Caco-2 (cell line): ENCODE results near the gene ZBTB44. TPM values are rescaled to one million over a fixed set of nuclear protein-coding genes. Genes with fewer than 3 reads are reported as not detected.
"Not testable (repeated sequence)": the region's sequence is repeated elsewhere in the genome, so short reads cannot be mapped to it uniquely, and the experiment has no call there.

Experiments used
- BruUV-seq: library from RNA; stranded (reverse); fragments of 400-500 nt; replicated peaks from 2 replicates; lab custom pipeline; 2021; lab: Mats Ljungman, UMichigan
- CTCF ChIA-PET: fragments of 300-600 bp; sonication (Branson Sonifier 250); formaldehyde crosslinking; loops from one replicate; lab custom pipeline; 2022; ENCODE audit warnings: antibody characterized with exemption; lab: Charles Lee
- POLR2A ChIA-PET: fragments of 300-600 bp; sonication (Branson Sonifier 250); formaldehyde crosslinking; loops from one replicate; lab custom pipeline; 2022; ENCODE audit warnings: antibody characterized with exemption; lab: Charles Lee
- DNase-seq, 2 experiments: peaks; one replicate each; pipeline versions ENCODE4 v3.0.0 to v3.0.0-alpha.2; 2020 to 2022
- H3K27me3 ChIP-seq: replicated peaks from 2 replicates; pipeline ENCODE4 v1.6.0; 2011; ENCODE audit warnings: low read length; ENCODE audit not compliant: control insufficient read depth, insufficient read depth
- H3K36me3 ChIP-seq: 2 replicates; pipeline ENCODE4 v1.5.1; 2011; ENCODE audit warnings: low read length; ENCODE audit not compliant: control insufficient read depth, insufficient read depth
- H3K4me1 ChIP-seq: fragments of 250-450 bp; sonication (Bioruptor Pico); 2 replicates; pipeline ENCODE4 v1.5.1; 2020; ENCODE audit warnings: mild to moderate bottlenecking
- H3K4me3 ChIP-seq: 2 replicates; pipeline ENCODE4 v1.5.1; 2011; ENCODE audit warnings: low read depth, mild to moderate bottlenecking, control low read depth, low read length
- H3K9me3 ChIP-seq: fragments of 250-450 bp; sonication (Bioruptor Pico); 2 replicates; pipeline ENCODE4 v1.5.1; 2020; ENCODE audit warnings: mild to moderate bottlenecking, moderate library complexity
- H3K27ac Mint-ChIP-seq: one replicate; pipeline ENCODE4 v1.8.0; 2022; ENCODE audit warnings: mixed read lengths; ENCODE audit not compliant: unreplicated experiment
- H3K27me3 Mint-ChIP-seq: one replicate; pipeline ENCODE4 v1.8.0; 2022; ENCODE audit warnings: mixed read lengths; ENCODE audit not compliant: insufficient read depth, unreplicated experiment
- H3K36me3 Mint-ChIP-seq: one replicate; pipeline ENCODE4 v1.8.0; 2022; ENCODE audit warnings: mild to moderate bottlenecking, mixed read lengths; ENCODE audit not compliant: insufficient read depth, unreplicated experiment
- H3K4me1 Mint-ChIP-seq: one replicate; pipeline ENCODE4 v1.8.0; 2022; ENCODE audit warnings: low read depth, mixed read lengths; ENCODE audit not compliant: unreplicated experiment
- H3K4me3 Mint-ChIP-seq: one replicate; pipeline ENCODE4 v1.8.0; 2022; ENCODE audit warnings: mild to moderate bottlenecking, moderate library complexity, mixed read lengths; ENCODE audit not compliant: unreplicated experiment
- H3K9me3 Mint-ChIP-seq: one replicate; pipeline ENCODE4 v1.8.0; 2022; ENCODE audit warnings: mixed read lengths; ENCODE audit not compliant: unreplicated experiment
- intact Hi-C: fragments of 100-400 bp; cut with micrococcal nuclease; formaldehyde crosslinking; loops from one replicate; pipeline ENCODE4 v1.10.0; 2022; ENCODE audit not compliant: unreplicated experiment
- total RNA-seq: library from RNA; stranded (reverse); gene quantifications from 2 replicates; pipeline ENCODE4 v1.2.3, GENCODE V29; 2022
- TF ChIP-seq, protein P1 (sequence below), 2 experiments: fragments of 200-600 bp in 1 of 2; IDR thresholded peaks; 1 replicate in 1 of 2; 2 replicates in 1 of 2; pipeline versions ENCODE4 v1.5.1 to v1.8.0; 2011 to 2022; ENCODE audit warnings: antibody characterized with exemption in 1 of 2, control low read depth in 1 of 2, inconsistent platforms in 1 of 2, low read depth in 1 of 2, low read length in 1 of 2, mild to moderate bottlenecking in 1 of 2, moderate library complexity in 1 of 2; ENCODE audit not compliant: insufficient read depth in 1 of 2, severe bottlenecking in 1 of 2, unreplicated experiment in 1 of 2

ZBTB44 gene
- total RNA-seq, 1 experiment from 2014 or later: 53.6 TPM

- no TSS peak for BruUV-seq
- TF ChIP-seq, protein P1, sequence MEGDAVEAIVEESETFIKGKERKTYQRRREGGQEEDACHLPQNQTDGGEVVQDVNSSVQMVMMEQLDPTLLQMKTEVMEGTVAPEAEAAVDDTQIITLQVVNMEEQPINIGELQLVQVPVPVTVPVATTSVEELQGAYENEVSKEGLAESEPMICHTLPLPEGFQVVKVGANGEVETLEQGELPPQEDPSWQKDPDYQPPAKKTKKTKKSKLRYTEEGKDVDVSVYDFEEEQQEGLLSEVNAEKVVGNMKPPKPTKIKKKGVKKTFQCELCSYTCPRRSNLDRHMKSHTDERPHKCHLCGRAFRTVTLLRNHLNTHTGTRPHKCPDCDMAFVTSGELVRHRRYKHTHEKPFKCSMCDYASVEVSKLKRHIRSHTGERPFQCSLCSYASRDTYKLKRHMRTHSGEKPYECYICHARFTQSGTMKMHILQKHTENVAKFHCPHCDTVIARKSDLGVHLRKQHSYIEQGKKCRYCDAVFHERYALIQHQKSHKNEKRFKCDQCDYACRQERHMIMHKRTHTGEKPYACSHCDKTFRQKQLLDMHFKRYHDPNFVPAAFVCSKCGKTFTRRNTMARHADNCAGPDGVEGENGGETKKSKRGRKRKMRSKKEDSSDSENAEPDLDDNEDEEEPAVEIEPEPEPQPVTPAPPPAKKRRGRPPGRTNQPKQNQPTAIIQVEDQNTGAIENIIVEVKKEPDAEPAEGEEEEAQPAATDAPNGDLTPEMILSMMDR (IDR thresholded peaks at IDR 0.05; ENCODE audit: insufficient read depth in 1 of 2, low read depth in 1 of 2, low read length in 1 of 2, severe bottlenecking in 1 of 2, unreplicated experiment in 1 of 2): no peak
- Histone ChIP-seq H3K36me3 (peaks cover 2% of the 10 kb centered on the region; the same call in 1 of the 2 replicates), H3K4me1 (no peaks in the 10 kb centered on the region), H3K27me3 (no peaks in the 10 kb centered on the region), H3K4me3 (no peak overlapping the region), H3K9me3 (no peaks in the 10 kb centered on the region; the same call in 1 of the 2 replicates)
- Mint-ChIP-seq H3K4me3 (no peak overlapping the region), H3K27me3 (no peaks in the 10 kb centered on the region), H3K4me1 (no peaks in the 10 kb centered on the region), H3K36me3 (peaks cover 12% of the 10 kb centered on the region), H3K27ac (no peak overlapping the region), H3K9me3 (peaks cover 10% of the 10 kb centered on the region)
- ChIA-PET CTCF (interaction anchor here (0.5 kb wide), 1 partner anchor 930 kb away, joined by 4 read pairs; no protein-coding TSS in a partner anchor), POLR2A (no interaction called here)
- intact Hi-C loops: no loop called here
- DNase-seq: no peak
These were observed 53.1 kb downstream of the ZBTB44 start for GRCh38 chr11:130261571-130261970.

GRCh38 chr11:130260742-130261141, 54.0 kb downstream of the ZBTB44 start:
- intact Hi-C loops: no loop called here
- no peaks in the 10 kb centered on the region; the same call in 1 of the 2 replicates for H3K9me3 ChIP-seq
- no peaks in the 10 kb centered on the region for H3K4me1 ChIP-seq
- no TSS peak for BruUV-seq
- no peaks in the 10 kb centered on the region for H3K27me3 ChIP-seq
- TF ChIP-seq, protein P1 (IDR thresholded peaks at IDR 0.05; ENCODE audit: insufficient read depth in 1 of 2, low read depth in 1 of 2, low read length in 1 of 2, severe bottlenecking in 1 of 2, unreplicated experiment in 1 of 2): no peak
- no peaks in the 10 kb centered on the region for H3K27me3 Mint-ChIP-seq
- H3K4me1 Mint-ChIP-seq: no peaks in the 10 kb centered on the region
- ChIA-PET POLR2A (no interaction called here), CTCF (no interaction called here)
- H3K36me3 ChIP-seq: peaks cover 2% of the 10 kb centered on the region; the same call in 1 of the 2 replicates
- H3K27ac Mint-ChIP-seq: no peak overlapping the region
- DNase-seq: no peak
- H3K9me3 Mint-ChIP-seq: peaks cover 11% of the 10 kb centered on the region
- H3K4me3 ChIP-seq: no peak overlapping the region
- no peak overlapping the region for H3K4me3 Mint-ChIP-seq
- H3K36me3 Mint-ChIP-seq: peaks cover 3% of the 10 kb centered on the region

- H3K4me3 ChIP-seq: no peak overlapping the region
- Mint-ChIP-seq H3K27ac (no peak overlapping the region), H3K4me1 (no peaks in the 10 kb centered on the region), H3K27me3 (no peaks in the 10 kb centered on the region), H3K4me3 (no peak overlapping the region), H3K9me3 (peaks cover 17% of the 10 kb centered on the region), H3K36me3 (no peaks in the 10 kb centered on the region)
- BruUV-seq: no TSS peak
- no peaks in the 10 kb centered on the region; the same call in 1 of the 2 replicates for H3K9me3 ChIP-seq
- ChIA-PET POLR2A (no interaction called here), CTCF (no interaction called here)
- DNase-seq: no peak
- intact Hi-C loops: no loop called here
- TF ChIP-seq, protein P1 (IDR thresholded peaks at IDR 0.05; ENCODE audit: insufficient read depth in 1 of 2, low read depth in 1 of 2, low read length in 1 of 2, severe bottlenecking in 1 of 2, unreplicated experiment in 1 of 2): no peak
- H3K27me3 ChIP-seq: no peaks in the 10 kb centered on the region
- peaks cover 2% of the 10 kb centered on the region; the same call in 1 of the 2 replicates for H3K36me3 ChIP-seq
- no peaks in the 10 kb centered on the region for H3K4me1 ChIP-seq
These were observed 54.6 kb downstream of the ZBTB44 start for GRCh38 chr11:130260080-130260627.

- BruUV-seq, DNase-seq, intact Hi-C loops, CTCF ChIA-PET, H3K9me3 ChIP-seq, H3K27me3 Mint-ChIP-seq, H3K4me3 ChIP-seq, H3K4me1 ChIP-seq, H3K4me3 Mint-ChIP-seq, H3K36me3 ChIP-seq, POLR2A ChIA-PET, H3K27ac Mint-ChIP-seq, H3K27me3 ChIP-seq: not testable (repeated sequence)
- Mint-ChIP-seq H3K9me3 (peaks cover 33% of the 10 kb centered on the region), H3K36me3 (peaks cover 17% of the 10 kb centered on the region), H3K4me1 (peaks cover 14% of the 10 kb centered on the region)
These were observed 63.0 kb downstream of the ZBTB44 start for GRCh38 chr11:130251763-130252162.

GRCh38 chr11:130249929-130250328, 64.8 kb downstream of the ZBTB44 start:
- Mint-ChIP-seq H3K36me3 (peaks cover 21% of the 10 kb centered on the region), H3K4me1 (peaks cover 14% of the 10 kb centered on the region), H3K9me3 (peaks cover 24% of the 10 kb centered on the region)
- BruUV-seq, H3K36me3 ChIP-seq, H3K4me1 ChIP-seq, H3K9me3 ChIP-seq, DNase-seq, POLR2A ChIA-PET, H3K27ac Mint-ChIP-seq, intact Hi-C loops, H3K27me3 ChIP-seq, H3K4me3 ChIP-seq, H3K27me3 Mint-ChIP-seq, H3K4me3 Mint-ChIP-seq, CTCF ChIA-PET: not testable (repeated sequence)
